Measurements from ENCODE around the gene CD68. TPM values are rescaled to one million over a fixed set of nuclear protein-coding genes. Genes with fewer than 3 reads are reported as not detected.

Gene CD68, protein sequence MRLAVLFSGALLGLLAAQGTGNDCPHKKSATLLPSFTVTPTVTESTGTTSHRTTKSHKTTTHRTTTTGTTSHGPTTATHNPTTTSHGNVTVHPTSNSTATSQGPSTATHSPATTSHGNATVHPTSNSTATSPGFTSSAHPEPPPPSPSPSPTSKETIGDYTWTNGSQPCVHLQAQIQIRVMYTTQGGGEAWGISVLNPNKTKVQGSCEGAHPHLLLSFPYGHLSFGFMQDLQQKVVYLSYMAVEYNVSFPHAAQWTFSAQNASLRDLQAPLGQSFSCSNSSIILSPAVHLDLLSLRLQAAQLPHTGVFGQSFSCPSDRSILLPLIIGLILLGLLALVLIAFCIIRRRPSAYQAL
- total RNA-seq: 5.5 TPM

DNA sequence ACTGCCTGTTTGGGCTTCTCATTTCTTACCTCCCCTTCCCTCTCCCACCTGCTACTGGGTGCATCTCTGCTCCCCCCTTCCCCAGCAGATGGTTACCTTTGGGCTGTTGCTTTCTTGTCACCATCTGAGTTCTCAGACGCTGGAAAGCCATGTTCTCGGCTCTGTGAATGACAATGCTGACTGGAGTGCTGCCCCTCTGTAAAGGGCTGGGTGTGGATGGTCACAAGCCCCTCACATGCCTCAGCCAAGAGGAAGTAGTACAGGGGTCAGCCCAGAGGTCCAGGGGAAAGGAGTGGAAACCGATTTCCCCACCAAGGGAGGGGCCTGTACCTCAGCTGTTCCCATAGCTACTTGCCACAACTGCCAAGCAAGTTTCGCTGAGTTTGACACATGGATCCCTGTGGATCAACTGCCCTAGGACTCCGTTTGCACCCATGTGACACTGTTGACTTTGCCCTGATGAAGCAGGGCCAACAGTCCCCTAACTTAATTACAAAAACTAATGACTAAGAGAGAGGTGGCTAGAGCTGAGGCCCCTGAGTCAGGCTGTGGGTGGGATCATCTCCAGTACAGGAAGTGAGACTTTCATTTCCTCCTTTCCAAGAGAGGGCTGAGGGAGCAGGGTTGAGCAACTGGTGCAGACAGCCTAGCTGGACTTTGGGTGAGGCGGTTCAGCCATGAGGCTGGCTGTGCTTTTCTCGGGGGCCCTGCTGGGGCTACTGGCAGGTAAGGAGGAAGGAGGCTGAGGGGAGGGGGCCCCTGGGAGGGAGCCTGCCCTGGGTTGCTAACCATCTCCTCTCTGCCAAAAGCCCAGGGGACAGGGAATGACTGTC is at the start of gene CD68:
CD68 (plus strand) TSS at position 638 of the 833 bp plus-strand sequence; CDS start at position 678, 40 bp downstream.

DNA sequence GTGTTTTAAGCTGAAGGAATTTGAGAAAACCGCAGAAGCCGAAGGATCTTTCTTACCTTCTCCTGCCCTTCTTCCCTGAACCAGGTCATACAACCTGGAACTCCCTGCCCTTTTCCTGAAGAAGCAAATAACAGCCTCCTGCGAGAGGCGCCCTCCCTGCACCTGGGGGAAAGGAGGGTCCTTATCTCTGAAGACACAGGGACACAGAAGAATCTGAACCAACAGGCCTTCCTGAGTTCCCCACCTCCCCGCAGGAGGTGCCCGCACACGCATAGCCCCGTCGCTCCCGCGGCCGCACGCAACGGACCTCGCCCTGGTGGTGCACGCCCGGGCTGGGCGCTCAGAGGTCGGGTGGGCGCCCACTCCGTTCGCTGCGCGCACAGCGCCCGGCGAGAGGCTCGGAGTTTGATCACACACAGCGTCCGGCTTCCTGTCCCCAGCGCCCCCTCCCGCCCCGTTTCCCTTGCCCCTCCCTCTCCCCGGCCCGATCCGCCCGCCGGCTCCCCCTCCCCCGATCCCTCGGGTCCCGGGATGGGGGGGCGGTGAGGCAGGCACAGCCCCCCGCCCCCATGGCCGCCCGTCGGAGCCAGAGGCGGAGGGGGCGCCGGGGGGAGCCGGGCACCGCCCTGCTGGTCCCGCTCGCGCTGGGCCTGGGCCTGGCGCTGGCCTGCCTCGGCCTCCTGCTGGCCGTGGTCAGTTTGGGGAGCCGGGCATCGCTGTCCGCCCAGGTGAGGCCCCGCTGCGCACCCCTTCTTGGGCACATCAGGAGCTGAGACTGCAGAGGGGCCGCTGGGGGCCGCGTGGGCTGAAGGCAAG is 30.6 kb upstream of the CD68 start, which contains the start of gene TNFSF12:
TNFSF12 (plus strand) TSS at position 474 of the 816 bp plus-strand sequence; CDS start at position 570, 96 bp downstream.

DNA sequence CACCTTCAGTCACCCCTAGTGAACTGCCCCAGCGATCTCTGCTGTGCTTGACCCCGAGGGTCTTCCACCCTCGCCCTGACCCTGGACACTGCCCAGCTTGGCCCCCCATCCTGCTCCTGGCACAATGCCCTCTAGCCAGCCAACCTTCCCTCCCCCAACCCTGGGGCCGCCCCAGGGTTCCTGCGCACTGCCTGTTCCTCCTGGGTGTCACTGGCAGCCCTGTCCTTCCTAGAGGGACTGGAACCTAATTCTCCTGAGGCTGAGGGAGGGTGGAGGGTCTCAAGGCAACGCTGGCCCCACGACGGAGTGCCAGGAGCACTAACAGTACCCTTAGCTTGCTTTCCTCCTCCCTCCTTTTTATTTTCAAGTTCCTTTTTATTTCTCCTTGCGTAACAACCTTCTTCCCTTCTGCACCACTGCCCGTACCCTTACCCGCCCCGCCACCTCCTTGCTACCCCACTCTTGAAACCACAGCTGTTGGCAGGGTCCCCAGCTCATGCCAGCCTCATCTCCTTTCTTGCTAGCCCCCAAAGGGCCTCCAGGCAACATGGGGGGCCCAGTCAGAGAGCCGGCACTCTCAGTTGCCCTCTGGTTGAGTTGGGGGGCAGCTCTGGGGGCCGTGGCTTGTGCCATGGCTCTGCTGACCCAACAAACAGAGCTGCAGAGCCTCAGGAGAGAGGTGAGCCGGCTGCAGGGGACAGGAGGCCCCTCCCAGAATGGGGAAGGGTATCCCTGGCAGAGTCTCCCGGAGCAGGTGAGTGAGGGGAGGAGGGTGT is 20.7 kb upstream of the CD68 start, which contains the start of gene TNFSF13:
TNFSF13 (plus strand) TSS at position 207 of the 776 bp plus-strand sequence; CDS start at position 497, 290 bp downstream.

DNA sequence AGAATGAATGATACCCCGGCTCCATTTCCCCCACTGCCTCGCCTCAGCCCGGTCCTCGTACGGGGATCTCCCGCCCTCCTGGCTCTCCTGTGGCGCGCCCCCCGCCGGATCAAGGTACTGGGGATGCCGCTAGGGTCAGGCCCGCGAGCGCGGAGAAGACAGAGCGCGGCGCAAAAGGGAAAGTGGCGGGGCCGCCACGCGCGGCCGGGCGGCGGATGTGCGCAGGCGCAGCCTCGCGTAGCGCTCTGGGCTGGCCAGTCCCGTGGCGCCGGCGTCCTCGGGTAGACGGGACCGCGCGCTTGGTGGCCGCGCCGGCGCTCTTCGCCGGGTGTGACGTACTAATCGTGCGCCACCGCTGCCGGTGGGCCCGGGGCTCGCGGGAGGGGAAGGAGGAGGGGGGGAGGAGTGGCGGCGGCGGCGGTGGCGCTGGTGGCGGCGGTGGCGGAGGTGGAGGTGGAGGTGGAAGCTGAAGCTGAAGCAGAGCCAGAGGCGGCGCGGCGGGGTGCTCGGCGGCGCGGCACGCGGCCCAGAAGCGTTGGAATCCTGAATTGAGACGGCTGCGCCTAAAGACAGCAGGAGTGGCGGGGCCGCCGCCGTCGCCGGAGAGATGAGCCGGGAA is 17.7 kb upstream of the CD68 start, which contains the start of gene SENP3:
SENP3 (plus strand) TSS at position 331 of the 619 bp plus-strand sequence. CDS start 1,158 bp downstream, outside the sequence.

DNA sequence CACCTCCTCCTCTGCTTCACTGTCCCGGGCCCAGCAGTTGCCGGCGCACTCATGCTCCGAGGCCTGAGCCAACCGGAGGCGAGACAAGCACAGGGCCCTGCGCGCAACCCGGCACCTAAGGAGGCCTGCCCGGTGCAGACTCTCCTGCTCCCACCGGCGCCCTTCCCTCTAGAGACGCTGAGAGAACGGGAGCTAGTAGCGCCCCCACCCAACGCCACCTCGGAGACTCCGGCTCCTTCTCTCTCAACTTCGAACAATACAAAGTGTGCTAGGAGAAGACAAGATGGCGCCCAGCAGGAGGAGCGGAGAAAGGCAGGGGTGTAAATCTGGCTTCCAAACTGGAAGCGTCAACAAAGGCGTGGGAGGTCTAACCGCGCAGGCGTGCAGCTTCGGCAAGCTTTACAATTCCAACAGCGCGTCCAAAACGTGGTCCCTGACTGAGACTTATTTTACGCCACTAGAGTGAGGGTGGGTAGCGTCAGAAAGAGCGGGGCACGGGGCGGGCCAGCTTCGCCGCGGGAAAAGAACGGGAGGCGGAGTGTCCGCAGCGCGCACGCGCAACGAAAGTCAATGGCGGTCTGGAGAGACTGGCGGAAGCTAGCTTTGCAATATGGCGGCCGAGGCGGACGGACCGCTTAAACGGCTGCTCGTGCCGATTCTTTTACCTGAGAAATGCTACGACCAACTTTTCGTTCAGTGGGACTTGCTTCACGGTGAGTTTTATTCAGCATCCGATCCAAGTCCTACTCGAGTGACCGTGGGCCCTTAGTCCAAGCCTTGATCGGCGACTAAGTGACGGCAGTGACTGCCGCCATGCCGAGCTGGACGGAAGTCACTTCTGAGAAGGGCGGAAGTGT is 4.0 kb downstream of the CD68 start, which contains the start of gene MPDU1:
MPDU1 (plus strand) TSS at position 600 of the 857 bp plus-strand sequence; CDS start at position 611, 11 bp downstream.

DNA sequence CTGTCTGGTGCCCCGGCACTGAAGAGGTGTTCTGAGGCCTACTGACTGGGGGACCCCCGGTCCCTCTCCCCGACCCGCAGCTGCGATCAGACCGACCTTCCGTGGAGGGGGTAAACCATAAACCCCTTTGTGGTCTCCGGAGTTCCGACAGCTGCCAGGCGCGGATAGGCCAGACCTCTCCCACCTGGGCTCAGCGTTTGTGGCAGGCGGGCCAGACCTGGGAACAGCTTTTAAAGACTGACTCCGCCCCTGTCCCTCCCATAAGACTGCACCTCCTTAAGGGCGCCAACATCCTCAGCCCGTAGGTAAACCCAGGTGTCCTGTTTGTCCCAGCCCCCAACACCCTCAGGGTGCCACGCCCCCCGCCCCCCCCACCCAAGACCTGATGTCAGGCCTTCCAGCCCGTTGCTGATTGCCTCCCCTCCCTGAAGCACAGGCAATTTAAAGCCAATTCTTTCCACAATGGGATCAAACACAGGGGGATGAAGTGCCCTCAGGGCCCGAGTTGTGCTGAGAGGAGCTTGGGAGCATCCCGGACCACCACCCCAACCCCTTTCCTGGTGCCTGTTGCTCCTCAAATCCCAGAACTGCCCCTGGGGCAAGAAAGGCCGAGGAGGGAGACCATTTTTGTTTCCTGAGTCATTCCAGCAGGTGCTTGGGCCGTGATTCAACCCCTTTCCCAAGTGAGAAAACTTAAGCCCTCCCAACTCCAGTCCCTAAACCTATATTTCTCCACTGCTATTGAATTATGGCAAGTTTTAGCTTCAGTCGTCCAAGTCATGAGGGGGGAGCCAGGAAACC is 10.7 kb downstream of the CD68 start, which contains the start of gene SOX15:
SOX15 (minus strand) TSS at position 204 of the 801 bp plus-strand sequence. CDS start 418 bp downstream, outside the sequence.

DNA sequence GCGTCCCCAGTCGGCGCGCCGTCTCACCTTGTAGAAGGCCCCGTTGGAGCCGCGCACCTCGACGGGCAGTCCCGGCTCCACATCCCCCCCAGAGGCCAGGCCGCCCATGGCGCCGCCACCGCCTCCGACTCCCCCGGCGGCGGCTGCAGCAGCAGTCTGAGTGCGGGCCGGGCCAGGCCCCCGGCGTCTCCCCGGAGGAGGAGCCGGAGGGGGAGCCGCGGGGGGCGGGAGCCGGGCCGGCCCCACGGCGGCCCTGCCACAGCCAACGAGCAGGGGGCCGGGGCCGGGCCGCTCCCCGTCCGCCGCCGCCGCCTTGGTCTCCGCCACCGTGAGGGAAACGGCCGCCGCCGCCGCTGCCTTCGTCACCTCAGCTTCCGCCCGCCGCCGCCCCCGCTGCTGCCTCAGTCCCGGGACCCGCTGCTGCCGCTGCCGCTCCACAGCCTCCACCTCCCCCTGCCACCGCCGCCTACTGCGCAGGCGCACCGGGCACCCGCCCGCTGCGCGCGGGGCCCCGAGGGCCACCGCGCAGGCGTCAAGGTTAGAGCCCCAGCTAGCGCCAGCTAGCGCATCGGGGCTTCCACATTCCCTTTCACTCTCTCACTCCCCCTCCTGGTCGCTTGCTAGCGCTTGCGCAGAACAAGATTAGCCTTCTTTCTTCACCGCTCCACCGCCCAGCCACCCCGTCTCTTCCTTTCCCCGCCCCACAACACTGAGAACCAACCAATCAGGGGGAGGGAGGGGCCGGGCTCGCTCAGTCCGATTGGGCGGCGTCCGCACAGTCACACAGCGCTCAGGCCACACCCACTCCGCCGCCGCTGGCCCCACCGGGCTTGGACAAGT is 35.2 kb downstream of the CD68 start, which contains the start of gene FXR2:
FXR2 (minus strand) TSS at position 473 of the 840 bp plus-strand sequence; CDS start at position 108, 365 bp downstream.

DNA sequence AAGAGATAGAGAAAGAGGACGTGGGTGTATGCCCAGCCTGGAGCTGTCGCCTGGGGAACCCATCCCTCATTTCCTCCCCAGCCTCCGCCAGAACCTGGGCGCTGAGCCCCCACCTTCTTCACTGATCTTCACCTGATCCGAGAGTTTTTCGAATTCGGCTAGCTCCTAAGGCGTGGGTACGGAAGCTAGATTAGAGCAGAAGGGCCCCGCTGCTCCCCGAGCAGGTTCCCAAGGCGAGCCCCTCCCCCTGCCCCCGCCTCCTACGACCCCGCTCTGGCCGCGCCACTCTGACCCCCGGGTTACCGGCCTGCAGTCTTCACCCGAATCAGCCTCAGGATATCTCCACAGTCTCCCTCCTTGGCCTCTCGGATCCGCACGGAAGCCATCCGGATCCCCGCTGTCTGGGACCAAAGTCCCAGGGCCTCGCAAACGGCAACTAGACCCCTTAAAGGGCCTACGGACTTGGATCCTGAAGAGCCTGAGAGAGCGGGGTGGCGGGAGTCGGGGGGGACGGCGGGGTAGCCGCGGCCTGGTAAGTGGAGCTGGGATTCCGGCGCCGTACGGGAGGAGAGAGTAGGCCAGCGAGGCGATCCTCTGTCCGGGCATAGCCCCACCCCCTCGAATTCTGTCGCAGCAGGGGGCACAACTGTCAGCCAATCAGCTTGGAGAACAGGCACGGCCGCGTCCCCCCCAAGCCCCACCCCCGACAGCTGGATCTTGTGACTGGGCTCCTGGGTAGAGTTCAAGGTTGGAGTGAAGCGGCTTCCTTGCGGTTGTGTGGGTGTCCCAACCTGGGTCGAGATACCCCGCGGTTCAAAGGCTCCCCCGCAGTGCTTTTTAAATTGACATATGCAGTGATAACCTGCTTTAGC is 48.0 kb downstream of the CD68 start, which contains the start of gene SAT2:
SAT2 (minus strand) TSS at position 572 of the 872 bp plus-strand sequence; CDS start at position 386, 186 bp downstream.

DNA sequence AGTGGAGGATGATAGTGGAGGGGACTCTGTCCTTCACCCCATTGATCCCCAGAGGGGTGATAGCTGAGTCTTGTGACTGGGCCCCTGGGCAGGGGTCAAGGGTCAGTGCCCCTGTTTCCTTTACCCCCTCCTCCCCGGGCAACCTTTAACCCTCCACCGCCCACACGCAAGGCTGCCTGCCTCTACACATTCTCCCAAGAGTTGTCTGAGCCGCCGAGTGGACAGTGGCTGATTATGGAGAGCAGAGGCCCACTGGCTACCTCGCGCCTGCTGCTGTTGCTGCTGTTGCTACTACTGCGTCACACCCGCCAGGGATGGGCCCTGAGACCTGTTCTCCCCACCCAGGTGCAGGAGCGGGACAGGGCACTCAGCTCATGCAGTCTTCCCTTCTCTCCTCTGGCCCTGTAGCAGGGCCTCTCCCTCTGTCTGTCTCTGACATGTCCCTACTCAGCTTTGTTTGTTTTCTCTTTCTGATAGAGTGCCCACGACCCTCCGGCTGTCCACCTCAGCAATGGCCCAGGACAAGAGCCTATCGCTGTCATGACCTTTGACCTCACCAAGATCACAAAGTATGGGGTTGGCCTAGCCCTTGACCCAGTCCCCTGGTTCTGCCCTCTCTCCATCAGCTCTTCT is 50.6 kb downstream of the CD68 start, which contains the start of gene SHBG:
SHBG (plus strand) TSS at position 197 of the 633 bp plus-strand sequence; CDS start at position 235, 38 bp downstream.

Small RNA genes lying within 50 kb of the gene (small RNA-seq; reads per million reads assigned to genes)
- not detected for gene CD68
- not detected for gene RF00019
- not detected for gene SNORA48
- not detected for gene SNORD10

Other genes starting within 250 kb of the CD68 start
- 0.23 TPM for gene ACAP1, start 243.1 kb upstream of the CD68 start, total RNA-seq
- 4.6 TPM for gene KCTD11, start 227.5 kb upstream of the CD68 start, total RNA-seq
- not detected for gene TMEM95, start 224.5 kb upstream of the CD68 start, total RNA-seq
- gene TNK1, start 198.5 kb upstream of the CD68 start, total RNA-seq: 1.4 TPM
- 9.2 TPM for gene PLSCR3, start 185.1 kb upstream of the CD68 start, total RNA-seq
- 63.7 TPM for gene TMEM256, start 175.5 kb upstream of the CD68 start, total RNA-seq
- gene NLGN2, start 171.8 kb upstream of the CD68 start, total RNA-seq: 19.1 TPM
- gene SPEM1, start 159.3 kb upstream of the CD68 start, total RNA-seq: not detected
- not detected for gene SPEM2, start 154.0 kb upstream of the CD68 start, total RNA-seq
- not detected for gene SPEM3, start 150.8 kb upstream of the CD68 start, total RNA-seq
- gene TMEM102, start 144.2 kb upstream of the CD68 start, total RNA-seq: 1.4 TPM
- 9.0 TPM for gene FGF11, start 140.1 kb upstream of the CD68 start, total RNA-seq
- 19.1 TPM for gene CHRNB1, start 134.6 kb upstream of the CD68 start, total RNA-seq
- gene ZBTB4, start 100.0 kb upstream of the CD68 start, total RNA-seq: 25.6 TPM
- not detected for gene SLC35G6, start 98.2 kb upstream of the CD68 start, total RNA-seq
- 65.7 TPM for gene POLR2A, start 95.3 kb upstream of the CD68 start, total RNA-seq
- 4.8 TPM for gene TNFSF12, start 30.6 kb upstream of the CD68 start, total RNA-seq
- 1.6 TPM for gene TNFSF13, start 20.9 kb upstream of the CD68 start, total RNA-seq
- gene SENP3, start 17.7 kb upstream of the CD68 start, total RNA-seq: 76.6 TPM
- gene MPDU1, start 4.2 kb downstream of the CD68 start, total RNA-seq: 44.1 TPM
- gene SOX15, start 10.5 kb downstream of the CD68 start, total RNA-seq: 1.4 TPM
- gene FXR2, start 35.3 kb downstream of the CD68 start, total RNA-seq: 46.1 TPM
- gene SAT2, start 48.2 kb downstream of the CD68 start, total RNA-seq: 30.7 TPM
- not detected for gene SHBG, start 50.5 kb downstream of the CD68 start, total RNA-seq
- 27.5 TPM for gene ATP1B2, start 71.3 kb downstream of the CD68 start, total RNA-seq
- gene TP53, start 107.9 kb downstream of the CD68 start, total RNA-seq: 10.6 TPM
- 7.8 TPM for gene WRAP53, start 108.8 kb downstream of the CD68 start, total RNA-seq
- 42.4 TPM for gene EFNB3, start 125.6 kb downstream of the CD68 start, total RNA-seq
- gene DNAH2, start 138.1 kb downstream of the CD68 start, total RNA-seq: 2.5 TPM